SK-N-SH treated with all-trans-retinoic acid at 6 μM for 48 hours (cell line): ENCODE measurements around the gene CELSR2.

Experiments
- ARNTL ChIP-seq: fragments of 450-650 bp; formaldehyde crosslinking; IDR thresholded peaks from 2 replicates; pipeline ENCODE4 v1.5.0; 2020; ENCODE audit warnings: low read depth, mild to moderate bottlenecking, moderate library complexity, borderline replicate concordance
- BACH2 ChIP-seq: fragments of 250-450 bp; sonication (Bioruptor Pico); IDR thresholded peaks from 2 replicates; pipeline ENCODE4 v1.9.0; 2021; ENCODE audit warnings: mild to moderate bottlenecking, borderline replicate concordance
- CREB5 ChIP-seq: fragments of 250-450 bp; sonication (Bioruptor Pico); IDR thresholded peaks from 2 replicates; pipeline ENCODE4 v1.5.1; 2020; ENCODE audit warnings: low read depth, mild to moderate bottlenecking, moderate library complexity
- ESRRG ChIP-seq: fragments of 250-450 bp; sonication (Bioruptor Pico); IDR thresholded peaks from 2 replicates; pipeline ENCODE4 v1.6.1; 2021; ENCODE audit warnings: mild to moderate bottlenecking
- OSR1 ChIP-seq: fragments of 250-450 bp; sonication (Bioruptor Pico); IDR thresholded peaks from 2 replicates; pipeline ENCODE4 v1.8.0; 2022; ENCODE audit warnings: moderate library complexity, mild to moderate bottlenecking, inconsistent platforms
- RARB ChIP-seq: fragments of 250-450 bp; sonication (Bioruptor Pico); IDR thresholded peaks from 2 replicates; pipeline ENCODE4 v1.8.0; 2021; ENCODE audit warnings: mild to moderate bottlenecking, moderate library complexity
- SNAI2 ChIP-seq: fragments of 250-450 bp; sonication (Bioruptor Pico); IDR thresholded peaks from 2 replicates; pipeline ENCODE4 v1.5.0; 2020; ENCODE audit warnings: mild to moderate bottlenecking, moderate library complexity
- ZNF565 ChIP-seq: fragments of 450-650 bp; formaldehyde crosslinking; conservative IDR thresholded peaks from 2 replicates; pipeline ENCODE4 v1.5.0; 2020; ENCODE audit warnings: low read depth, mild to moderate bottlenecking, moderate library complexity
- ZNF8 ChIP-seq: fragments of 450-650 bp; formaldehyde crosslinking; IDR thresholded peaks from 2 replicates; pipeline ENCODE4 v1.5.0; 2020; ENCODE audit warnings: mild to moderate bottlenecking, moderate library complexity
- TF ChIP-seq, protein P1 (sequence below): fragments of 250-450 bp; sonication (Bioruptor Pico); IDR thresholded peaks from 2 replicates; pipeline ENCODE4 v1.8.0; 2020; ENCODE audit warnings: mild to moderate bottlenecking, moderate library complexity, borderline replicate concordance
- TF ChIP-seq, protein P2 (sequence below): fragments of 250-450 bp; sonication (Bioruptor Pico); IDR thresholded peaks from 2 replicates; pipeline ENCODE4 v1.5.1; 2021; ENCODE audit warnings: mild to moderate bottlenecking, moderate library complexity

- TF ChIP-seq BACH2 (no peak), ZNF565 (CRISPR knock-in tag) (no peak), ARNTL (CRISPR knock-in tag) (no peak), OSR1 (CRISPR knock-in tag) (no peak), ZNF8 (CRISPR knock-in tag) (no peak), SNAI2 (CRISPR knock-in tag) (no peak), ESRRG (no peak), CREB5 (CRISPR knock-in tag) (no peak), RARB (CRISPR knock-in tag) (no peak)
- TF ChIP-seq, protein P1, sequence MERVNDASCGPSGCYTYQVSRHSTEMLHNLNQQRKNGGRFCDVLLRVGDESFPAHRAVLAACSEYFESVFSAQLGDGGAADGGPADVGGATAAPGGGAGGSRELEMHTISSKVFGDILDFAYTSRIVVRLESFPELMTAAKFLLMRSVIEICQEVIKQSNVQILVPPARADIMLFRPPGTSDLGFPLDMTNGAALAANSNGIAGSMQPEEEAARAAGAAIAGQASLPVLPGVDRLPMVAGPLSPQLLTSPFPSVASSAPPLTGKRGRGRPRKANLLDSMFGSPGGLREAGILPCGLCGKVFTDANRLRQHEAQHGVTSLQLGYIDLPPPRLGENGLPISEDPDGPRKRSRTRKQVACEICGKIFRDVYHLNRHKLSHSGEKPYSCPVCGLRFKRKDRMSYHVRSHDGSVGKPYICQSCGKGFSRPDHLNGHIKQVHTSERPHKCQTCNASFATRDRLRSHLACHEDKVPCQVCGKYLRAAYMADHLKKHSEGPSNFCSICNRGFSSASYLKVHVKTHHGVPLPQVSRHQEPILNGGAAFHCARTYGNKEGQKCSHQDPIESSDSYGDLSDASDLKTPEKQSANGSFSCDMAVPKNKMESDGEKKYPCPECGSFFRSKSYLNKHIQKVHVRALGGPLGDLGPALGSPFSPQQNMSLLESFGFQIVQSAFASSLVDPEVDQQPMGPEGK (CRISPR knock-in tag): no peak
- TF ChIP-seq, protein P2, sequence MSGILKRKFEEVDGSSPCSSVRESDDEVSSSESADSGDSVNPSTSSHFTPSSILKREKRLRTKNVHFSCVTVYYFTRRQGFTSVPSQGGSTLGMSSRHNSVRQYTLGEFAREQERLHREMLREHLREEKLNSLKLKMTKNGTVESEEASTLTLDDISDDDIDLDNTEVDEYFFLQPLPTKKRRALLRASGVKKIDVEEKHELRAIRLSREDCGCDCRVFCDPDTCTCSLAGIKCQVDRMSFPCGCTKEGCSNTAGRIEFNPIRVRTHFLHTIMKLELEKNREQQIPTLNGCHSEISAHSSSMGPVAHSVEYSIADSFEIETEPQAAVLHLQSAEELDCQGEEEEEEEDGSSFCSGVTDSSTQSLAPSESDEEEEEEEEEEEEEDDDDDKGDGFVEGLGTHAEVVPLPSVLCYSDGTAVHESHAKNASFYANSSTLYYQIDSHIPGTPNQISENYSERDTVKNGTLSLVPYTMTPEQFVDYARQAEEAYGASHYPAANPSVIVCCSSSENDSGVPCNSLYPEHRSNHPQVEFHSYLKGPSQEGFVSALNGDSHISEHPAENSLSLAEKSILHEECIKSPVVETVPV: no peak
These were observed 22.1 kb downstream of the CELSR2 start for GRCh38 chr1:109271458-109271857.
